Measurements from ENCODE around the gene NAV3. TPM values are rescaled to one million over a fixed set of nuclear protein-coding genes. Genes with fewer than 3 reads are reported as not detected.

Gene NAV3
- total RNA-seq, 6 donors from 2014 or later, result 3.5 to 24.1 (median 8.6) TPM

- Histone ChIP-seq H3K36me3 (no peaks in the 10 kb centered on the region), H3K27me3 (no peaks in the 10 kb centered on the region), H3K4me3 (no peak overlapping the region), H3K4me1 (no peaks in the 10 kb centered on the region), H3K27ac (no peak overlapping the region), H3K9me3 (no peaks in the 10 kb centered on the region)
- ATAC-seq (ENCODE audit: low FRiP score in 2 of 2) (no peak), DNase-seq (no peak)
- TF ChIP-seq, protein P1, sequence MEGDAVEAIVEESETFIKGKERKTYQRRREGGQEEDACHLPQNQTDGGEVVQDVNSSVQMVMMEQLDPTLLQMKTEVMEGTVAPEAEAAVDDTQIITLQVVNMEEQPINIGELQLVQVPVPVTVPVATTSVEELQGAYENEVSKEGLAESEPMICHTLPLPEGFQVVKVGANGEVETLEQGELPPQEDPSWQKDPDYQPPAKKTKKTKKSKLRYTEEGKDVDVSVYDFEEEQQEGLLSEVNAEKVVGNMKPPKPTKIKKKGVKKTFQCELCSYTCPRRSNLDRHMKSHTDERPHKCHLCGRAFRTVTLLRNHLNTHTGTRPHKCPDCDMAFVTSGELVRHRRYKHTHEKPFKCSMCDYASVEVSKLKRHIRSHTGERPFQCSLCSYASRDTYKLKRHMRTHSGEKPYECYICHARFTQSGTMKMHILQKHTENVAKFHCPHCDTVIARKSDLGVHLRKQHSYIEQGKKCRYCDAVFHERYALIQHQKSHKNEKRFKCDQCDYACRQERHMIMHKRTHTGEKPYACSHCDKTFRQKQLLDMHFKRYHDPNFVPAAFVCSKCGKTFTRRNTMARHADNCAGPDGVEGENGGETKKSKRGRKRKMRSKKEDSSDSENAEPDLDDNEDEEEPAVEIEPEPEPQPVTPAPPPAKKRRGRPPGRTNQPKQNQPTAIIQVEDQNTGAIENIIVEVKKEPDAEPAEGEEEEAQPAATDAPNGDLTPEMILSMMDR (IDR thresholded peaks at IDR 0.05), result no peak
- TF ChIP-seq POLR2AphosphoS5 (IDR thresholded peaks at IDR 0.05) (no peak), EP300 (IDR thresholded peaks at IDR 0.05) (no peak), POLR2A (IDR thresholded peaks at IDR 0.05) (no peak)
- WGBS, 2 donors, result 35 to 82% methylated on average over 5 of the region's 5 CpGs
Observed at GRCh38 chr12:77855548-77855947, 24.9 kb downstream of the NAV3 start.

GRCh38 chr12:77861317-77861716 lies 30.6 kb downstream of the NAV3 start:
- Histone ChIP-seq H3K4me3 (no peak overlapping the region), H3K9me3 (no peaks in the 10 kb centered on the region), H3K27ac (no peak overlapping the region), H3K36me3 (no peaks in the 10 kb centered on the region), H3K27me3 (no peaks in the 10 kb centered on the region), H3K4me1 (no peaks in the 10 kb centered on the region)
- TF ChIP-seq EP300 (IDR thresholded peaks at IDR 0.05) (no peak), POLR2AphosphoS5 (IDR thresholded peaks at IDR 0.05) (no peak), POLR2A (IDR thresholded peaks at IDR 0.05) (no peak)
- TF ChIP-seq, protein P1 (IDR thresholded peaks at IDR 0.05), result no peak
- no peak for DNase-seq
- no peak for ATAC-seq (ENCODE audit: low FRiP score in 2 of 2)

DNA sequence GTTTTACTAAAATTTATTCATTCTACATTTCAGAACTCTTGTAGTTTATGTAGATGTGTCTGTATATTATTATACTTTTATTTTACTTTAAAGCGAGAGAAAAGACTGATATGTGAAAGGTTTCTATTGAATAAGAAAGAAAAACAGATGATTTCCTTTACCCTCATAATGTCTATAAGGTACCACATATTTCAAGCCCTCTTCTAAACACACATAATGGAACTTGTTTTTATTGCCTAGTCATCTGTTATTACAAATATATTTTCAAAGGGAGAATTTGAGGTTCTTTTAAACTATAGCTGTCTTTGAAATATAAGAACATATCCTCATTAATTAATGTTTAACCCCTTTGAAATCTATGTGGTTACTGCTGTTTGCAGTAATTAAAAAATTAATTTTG lies 34.5 kb downstream of the NAV3 start:
- WGBS, 2 donors, result 77 to 90% methylated on average over 1 of the region's 1 CpG
- H3K27ac ChIP-seq, result no peak overlapping the region
- H3K4me3 ChIP-seq, result no peak overlapping the region
- ATAC-seq (ENCODE audit: low FRiP score in 2 of 2) (no peak), DNase-seq (no peak)
- TF ChIP-seq POLR2A (IDR thresholded peaks at IDR 0.05), result no peak
- no peak for TF ChIP-seq EP300 (IDR thresholded peaks at IDR 0.05)
- TF ChIP-seq POLR2AphosphoS5 (IDR thresholded peaks at IDR 0.05), result no peak
- TF ChIP-seq, protein P1 (IDR thresholded peaks at IDR 0.05), result no peak
- no peaks in the 10 kb centered on the region for H3K36me3 ChIP-seq
- H3K9me3 ChIP-seq, result no peaks in the 10 kb centered on the region
- no peaks in the 10 kb centered on the region for H3K27me3 ChIP-seq
- no peaks in the 10 kb centered on the region for H3K4me1 ChIP-seq

GRCh38 chr12:77878901-77879300 lies 48.2 kb downstream of the NAV3 start:
- Histone ChIP-seq H3K9me3 (no peaks in the 10 kb centered on the region), H3K4me3 (no peak overlapping the region), H3K36me3 (no peaks in the 10 kb centered on the region), H3K27me3 (no peaks in the 10 kb centered on the region), H3K27ac (no peak overlapping the region), H3K4me1 (no peaks in the 10 kb centered on the region)
- DNase-seq (no peak), ATAC-seq (ENCODE audit: low FRiP score in 2 of 2) (no peak)
- WGBS, 2 donors, result 86 to 92% methylated on average over 3 of the region's 3 CpGs
- no peak for TF ChIP-seq POLR2AphosphoS5 (IDR thresholded peaks at IDR 0.05)
- no peak for TF ChIP-seq EP300 (IDR thresholded peaks at IDR 0.05)
- no peak for TF ChIP-seq POLR2A (IDR thresholded peaks at IDR 0.05)
- TF ChIP-seq, protein P1 (IDR thresholded peaks at IDR 0.05), result no peak

GRCh38 chr12:77882709-77883108 lies 52.0 kb downstream of the NAV3 start:
- ATAC-seq (ENCODE audit: low FRiP score in 2 of 2) (no peak), DNase-seq (no peak)
- Histone ChIP-seq H3K4me3 (no peak overlapping the region), H3K4me1 (no peaks in the 10 kb centered on the region), H3K9me3 (no peaks in the 10 kb centered on the region), H3K27ac (no peak overlapping the region), H3K27me3 (no peaks in the 10 kb centered on the region), H3K36me3 (no peaks in the 10 kb centered on the region)
- no peak for TF ChIP-seq POLR2A (IDR thresholded peaks at IDR 0.05)
- TF ChIP-seq, protein P1 (IDR thresholded peaks at IDR 0.05), result no peak
- TF ChIP-seq POLR2AphosphoS5 (IDR thresholded peaks at IDR 0.05), result no peak
- TF ChIP-seq EP300 (IDR thresholded peaks at IDR 0.05), result no peak
